ENCODE results near the gene AIM2. TPM values are rescaled to one million over a fixed set of nuclear protein-coding genes. Genes with fewer than 3 reads are reported as not detected.

Gene AIM2
- total and polyA plus RNA-seq, 2 of the 4 experiments (the other 2 are of a cell fraction), result not detected

DNA sequence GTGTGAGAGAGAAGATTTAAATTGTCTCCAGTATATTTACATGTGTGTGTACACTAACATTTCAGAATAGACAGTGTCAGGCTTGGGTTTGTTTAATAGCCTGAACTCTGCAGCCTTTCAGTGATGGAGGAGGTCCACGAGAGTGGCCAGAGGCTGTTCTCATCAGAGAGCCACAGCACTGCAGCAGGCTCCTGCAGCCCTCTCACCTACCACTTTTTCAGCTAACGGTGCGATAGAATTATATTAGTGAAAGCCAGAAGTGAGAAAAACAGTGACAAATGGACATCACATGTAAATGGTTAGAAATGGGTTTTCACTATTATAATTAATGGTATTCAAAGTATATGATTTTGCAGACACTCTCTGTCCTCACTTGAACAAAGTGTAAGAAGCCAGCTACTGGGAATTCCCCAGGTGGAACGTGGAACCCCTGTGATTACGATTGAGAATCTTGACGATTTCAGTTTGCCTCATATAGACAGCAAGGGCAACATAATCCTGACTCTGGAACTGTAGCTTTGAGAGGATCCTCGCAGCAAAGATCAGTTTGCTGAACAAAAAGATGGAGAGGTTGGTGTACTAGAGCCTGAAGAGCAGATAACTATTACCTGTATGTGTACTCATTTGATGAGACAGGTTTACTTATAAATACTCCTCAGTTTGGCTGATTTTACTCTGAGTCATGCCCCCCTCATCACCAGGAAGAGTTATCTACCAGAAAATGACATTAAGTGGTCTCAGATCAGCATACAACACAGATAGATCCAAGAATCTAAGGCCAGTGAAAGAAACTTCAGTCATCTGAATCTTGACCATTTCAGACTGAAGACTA lies 35.5 kb downstream of the AIM2 start:
- ATAC-seq (ENCODE audit: low read depth) (peak; percentile 26; the same call in 1 of the 2 replicates), DNase-seq (no peak)
- Histone ChIP-seq H2AK5ac (ENCODE audit: low read depth, low read length) (peak overlapping the region; percentile 79; the same call in 1 of the 2 replicates), H3K4me3 (ENCODE audit: insufficient read depth, low read depth, low read length) (no peak overlapping the region), H2BK15ac (ENCODE audit: low read depth, low read length) (peak overlapping the region; percentile 9; the same call in 2 of the 3 replicates), H3K4ac (ENCODE audit: low read depth, low read length) (peak overlapping the region; percentile 84), H3K4me2 (ENCODE audit: low read depth, low read length) (no peak overlapping the region), H3K79me1 (ENCODE audit: low read depth in 1 of 2, low read length in 2 of 2) (peaks cover 22 to 24% of the 10 kb centered on the region in 2 experiments), H4K8ac (ENCODE audit: low read depth in 2 of 2, low read length in 2 of 2) (peak overlapping the region in 1 of 2 experiments; percentile 73; a peak in 2 of 4 replicates), H3K27me3 (ENCODE audit: control insufficient read depth, insufficient read depth, low read length) (no peaks in the 10 kb centered on the region), H3K14ac (replicated peaks; ENCODE audit: low read depth, low read length) (peak overlapping the region; percentile 82), H2BK120ac (ENCODE audit: low read depth, low read length) (peak overlapping the region; percentile 87), H3K27ac (ENCODE audit: insufficient read depth, low read length) (no peak overlapping the region), H2BK20ac (ENCODE audit: low read depth, low read length) (peak overlapping the region; percentile 88), H3K23ac (ENCODE audit: low read depth, low read length) (peak overlapping the region; percentile 69; the same call in 1 of the 2 replicates), H3K36me3 (ENCODE audit: control insufficient read depth, insufficient read depth, low read length) (peaks cover 33% of the 10 kb centered on the region), H4K5ac (ENCODE audit: low read depth, low read length) (peak overlapping the region; percentile 55; the same call in 1 of the 2 replicates), H2AFZ (replicated peaks; ENCODE audit: low read length, poor library complexity) (no peak overlapping the region), H3K56ac (ENCODE audit: extremely low read depth, insufficient read depth, low read length) (peak overlapping the region; percentile 5; the same call in 1 of the 2 replicates), H3K4me1 (ENCODE audit: control insufficient read depth, insufficient read depth, low read length) (peaks cover 4% of the 10 kb centered on the region; the same call in 1 of the 2 replicates), H2AK9ac (replicated peaks; ENCODE audit: low read depth, low read length, poor library complexity) (no peak overlapping the region), H3K18ac (ENCODE audit: low read depth, low read length) (peak overlapping the region; percentile 83; the same call in 1 of the 2 replicates), H3K9ac (ENCODE audit: low read depth, low read length) (no peak overlapping the region), H3K9me3 (ENCODE audit: control insufficient read depth, insufficient read depth, low read length) (no peaks in the 10 kb centered on the region), H2BK5ac (ENCODE audit: low read depth, low read length, poor library complexity, severe bottlenecking) (peak overlapping the region; percentile 85), H4K91ac (ENCODE audit: insufficient read depth, low read depth, low read length) (0 out of 2 replicates have a peak overlapping the region, but pooled peaks have one; percentile 17), H4K20me1 (ENCODE audit: insufficient read depth, low read length) (no peaks in the 10 kb centered on the region), H3K9me1 (ENCODE audit: insufficient read depth, low read length) (peaks cover 5% of the 10 kb centered on the region)
- TF ChIP-seq FOS (IDR thresholded peaks at IDR 0.05; ENCODE audit: low read depth, low read length) (no peak), RAD21 (IDR thresholded peaks at IDR 0.05; ENCODE audit: low read length) (no peak), MXI1 (IDR thresholded peaks at IDR 0.05; ENCODE audit: borderline replicate concordance, low read depth, low read length) (no peak), MAZ (IDR thresholded peaks at IDR 0.05; ENCODE audit: borderline replicate concordance, low read depth, low read length) (no peak), RFX5 (IDR thresholded peaks at IDR 0.05; ENCODE audit: low read depth, low read length) (no peak), NFE2L2 (IDR thresholded peaks at IDR 0.05; ENCODE audit: low read depth, low read length) (no peak), CHD1 (IDR thresholded peaks at IDR 0.05; ENCODE audit: low read depth, low read length) (no peak)
- no TSS peak for BruUV-seq (replicated peaks)
- CTCF ChIA-PET, result interaction anchor here (0.6 kb wide), 1 partner anchor 51 kb away, joined by 8 read pairs; no protein-coding TSS in a partner anchor
- dilution Hi-C loops (cut with HindIII; ENCODE audit: low sequenced_read_pairs, unreplicated experiment), result no loop called here
- intact Hi-C loops (cut with micrococcal nuclease), result loop anchor here (1.0 to 2.0 kb wide), 2 partner anchors 13 to 22 kb away; no protein-coding TSS in a partner anchor
- POLR2A ChIA-PET (ENCODE audit: unreplicated experiment), result no interaction called here
- WGBS, 2 experiments (ENCODE audit: extremely low coverage in 2 of 2, insufficient read length in 1 of 2), result no CpG with 5 or more reads among the region's 7 CpGs
- in situ Hi-C loops (cut with MboI; ENCODE audit: low sequenced_read_pairs), result no loop called here

All from IMR-90 (cell line).